Measurements from ENCODE around the gene CLTCL1.

GRCh38 chr22:19275919-19276600 lies 15.5 kb downstream of the CLTCL1 start:
- TF ChIP-seq CTCF (IDR thresholded peaks at IDR 0.05): no peak
- TF ChIP-seq POLR2A (IDR thresholded peaks at IDR 0.05): no peak
